Activated naive CD8-positive, alpha-beta T cell treated with anti-CD3 and anti-CD28 coated beads for 36 hours (primary cell): ENCODE measurements around the gene SPRN. TPM values are rescaled to one million over a fixed set of nuclear protein-coding genes. Genes with fewer than 3 reads are reported as not detected.
"Not testable (repeated sequence)": the region's sequence is repeated elsewhere in the genome, so short reads cannot be mapped to it uniquely, and the experiment has no call there.

ENCODE experiments used
- DNase-seq: peaks from one replicate; pipeline ENCODE4 v3.0.0; 2021
- H3K27ac Mint-ChIP-seq: one replicate; pipeline ENCODE4 v1.8.0; 2022; ENCODE audit warnings: mild to moderate bottlenecking, moderate library complexity, mixed read lengths
- H3K27me3 Mint-ChIP-seq: one replicate; pipeline ENCODE4 v1.8.0; 2022; ENCODE audit warnings: mild to moderate bottlenecking, mixed read lengths
- H3K36me3 Mint-ChIP-seq: one replicate; pipeline ENCODE4 v1.8.0; 2021; ENCODE audit warnings: mild to moderate bottlenecking, mixed read lengths
- H3K4me1 Mint-ChIP-seq: one replicate; pipeline ENCODE4 v1.8.0; 2021; ENCODE audit warnings: mixed read lengths
- H3K4me3 Mint-ChIP-seq: one replicate; pipeline ENCODE4 v1.8.0; 2022; ENCODE audit warnings: mild to moderate bottlenecking, moderate library complexity, mixed read lengths
- H3K9me3 Mint-ChIP-seq: one replicate; pipeline ENCODE4 v1.8.0; 2022; ENCODE audit warnings: mixed read lengths
- total RNA-seq, 2 experiments: library from RNA; stranded (reverse); gene quantifications; one replicate each; pipeline ENCODE4 v1.2.3, GENCODE V29; 2021

SPRN gene
- total RNA-seq, 2 experiments from 2014 or later, result not detected

- H3K27ac Mint-ChIP-seq, H3K36me3 Mint-ChIP-seq, H3K9me3 Mint-ChIP-seq, DNase-seq, H3K27me3 Mint-ChIP-seq, H3K4me3 Mint-ChIP-seq, H3K4me1 Mint-ChIP-seq: not testable (repeated sequence)
Observed at GRCh38 chr10:133429571-133429970, 5.1 kb upstream of the SPRN start.

- not testable (repeated sequence) for DNase-seq, H3K27ac Mint-ChIP-seq, H3K4me1 Mint-ChIP-seq, H3K36me3 Mint-ChIP-seq, H3K4me3 Mint-ChIP-seq, H3K27me3 Mint-ChIP-seq, H3K9me3 Mint-ChIP-seq
Observed at GRCh38 chr10:133424102-133424501, 323 bp downstream of the SPRN start.

- H3K4me3 Mint-ChIP-seq, result peak overlapping the region; percentile 18
- no peaks in the 10 kb centered on the region for H3K9me3 Mint-ChIP-seq
- H3K36me3 Mint-ChIP-seq, result peaks cover 3% of the 10 kb centered on the region
- peaks cover 3% of the 10 kb centered on the region for H3K27me3 Mint-ChIP-seq
- no peaks in the 10 kb centered on the region for H3K4me1 Mint-ChIP-seq
- no peak overlapping the region for H3K27ac Mint-ChIP-seq
- no peak for DNase-seq
Observed at GRCh38 chr10:133422807-133423771, 1.3 kb downstream of the SPRN start.

GRCh38 chr10:133422223-133422806 lies 2.1 kb downstream of the SPRN start:
- no peak overlapping the region for H3K4me3 Mint-ChIP-seq
- DNase-seq, result no peak
- no peaks in the 10 kb centered on the region for H3K4me1 Mint-ChIP-seq
- H3K9me3 Mint-ChIP-seq, result no peaks in the 10 kb centered on the region
- H3K36me3 Mint-ChIP-seq, result peaks cover 6% of the 10 kb centered on the region
- peaks cover 3% of the 10 kb centered on the region for H3K27me3 Mint-ChIP-seq
- H3K27ac Mint-ChIP-seq, result no peak overlapping the region

GRCh38 chr10:133421336-133422222 lies 2.8 kb downstream of the SPRN start:
- Mint-ChIP-seq H3K4me1 (no peaks in the 10 kb centered on the region), H3K4me3 (no peak overlapping the region), H3K36me3 (peaks cover 6% of the 10 kb centered on the region), H3K27ac (no peak overlapping the region), H3K9me3 (no peaks in the 10 kb centered on the region), H3K27me3 (peaks cover 3% of the 10 kb centered on the region)
- DNase-seq, result no peak

GRCh38 chr10:133420579-133420978 lies 3.8 kb downstream of the SPRN start:
- no peak for DNase-seq

GRCh38 chr10:133420028-133420427 lies 4.4 kb downstream of the SPRN start:
- Mint-ChIP-seq H3K27me3 (peaks cover 3% of the 10 kb centered on the region), H3K4me3 (no peak overlapping the region)
- no peak for DNase-seq

More at GRCh38 chr10:133420579-133420978, 3.8 kb downstream of the SPRN start:
- Mint-ChIP-seq H3K4me1 (no peaks in the 10 kb centered on the region), H3K9me3 (peaks cover under 1% of the 10 kb centered on the region), H3K36me3 (peaks cover 12% of the 10 kb centered on the region), H3K27ac (no peak overlapping the region), H3K4me3 (no peak overlapping the region), H3K27me3 (peaks cover 3% of the 10 kb centered on the region)

GRCh38 chr10:133419211-133419950 lies 5.0 kb downstream of the SPRN start:
- peaks cover 24% of the 10 kb centered on the region for H3K36me3 Mint-ChIP-seq
- H3K4me1 Mint-ChIP-seq, result no peaks in the 10 kb centered on the region
- no peak for DNase-seq
- H3K27ac Mint-ChIP-seq, result peak overlapping the region; percentile 26
- H3K9me3 Mint-ChIP-seq, result peaks cover 5% of the 10 kb centered on the region
- H3K4me3 Mint-ChIP-seq, result no peak overlapping the region
- H3K27me3 Mint-ChIP-seq, result peaks cover 3% of the 10 kb centered on the region

More at GRCh38 chr10:133420028-133420427, 4.4 kb downstream of the SPRN start:
- Mint-ChIP-seq H3K9me3 (peaks cover 5% of the 10 kb centered on the region), H3K27ac (no peak overlapping the region), H3K4me1 (no peaks in the 10 kb centered on the region), H3K36me3 (peaks cover 18% of the 10 kb centered on the region)

- H3K4me1 Mint-ChIP-seq, result no peaks in the 10 kb centered on the region
- no peak overlapping the region for H3K4me3 Mint-ChIP-seq
- H3K9me3 Mint-ChIP-seq, result peaks cover 6% of the 10 kb centered on the region
- no peak for DNase-seq
- H3K36me3 Mint-ChIP-seq, result peaks cover 32% of the 10 kb centered on the region
- peak overlapping the region; percentile 34 for H3K27ac Mint-ChIP-seq
- H3K27me3 Mint-ChIP-seq, result peaks cover under 1% of the 10 kb centered on the region
Observed at GRCh38 chr10:133418289-133418993, 6.0 kb downstream of the SPRN start.

- H3K4me1 Mint-ChIP-seq, result no peaks in the 10 kb centered on the region
- H3K27ac Mint-ChIP-seq, result no peak overlapping the region
- H3K27me3 Mint-ChIP-seq, result no peaks in the 10 kb centered on the region
- DNase-seq, result no peak
- H3K4me3 Mint-ChIP-seq, result no peak overlapping the region
- H3K9me3 Mint-ChIP-seq, result peaks cover 27% of the 10 kb centered on the region
- peaks cover 58% of the 10 kb centered on the region for H3K36me3 Mint-ChIP-seq
Observed at GRCh38 chr10:133415752-133416151, 8.7 kb downstream of the SPRN start.

- not testable (repeated sequence) for H3K4me3 Mint-ChIP-seq, H3K4me1 Mint-ChIP-seq, H3K27me3 Mint-ChIP-seq, DNase-seq, H3K27ac Mint-ChIP-seq
- peaks cover 32% of the 10 kb centered on the region for H3K9me3 Mint-ChIP-seq
- peaks cover 70% of the 10 kb centered on the region for H3K36me3 Mint-ChIP-seq
Observed at GRCh38 chr10:133414401-133414800, 10.0 kb downstream of the SPRN start.

GRCh38 chr10:133412381-133412711 lies 12.1 kb downstream of the SPRN start:
- DNase-seq, result no peak
- H3K4me3 Mint-ChIP-seq, result no peak overlapping the region
- peaks cover 32% of the 10 kb centered on the region for H3K9me3 Mint-ChIP-seq
- peaks cover 83% of the 10 kb centered on the region for H3K36me3 Mint-ChIP-seq
- H3K27me3 Mint-ChIP-seq, result no peaks in the 10 kb centered on the region
- peaks cover 12% of the 10 kb centered on the region for H3K4me1 Mint-ChIP-seq
- H3K27ac Mint-ChIP-seq, result no peak overlapping the region

- peaks cover 89% of the 10 kb centered on the region for H3K36me3 Mint-ChIP-seq
- H3K9me3 Mint-ChIP-seq, result peaks cover 32% of the 10 kb centered on the region
- H3K4me3 Mint-ChIP-seq, result no peak overlapping the region
- H3K4me1 Mint-ChIP-seq, result peaks cover 16% of the 10 kb centered on the region
- DNase-seq, result no peak
- H3K27ac Mint-ChIP-seq, result no peak overlapping the region
- no peaks in the 10 kb centered on the region for H3K27me3 Mint-ChIP-seq
Observed at GRCh38 chr10:133411523-133412380, 12.7 kb downstream of the SPRN start.
